HS-27A (cell line): Measurements from ENCODE around the gene APOBEC3A.
"Not testable (repeated sequence)": the region's sequence is repeated elsewhere in the genome, so short reads cannot be mapped to it uniquely, and the experiment has no call there.

ENCODE experiments used
- DNase-seq: peaks from one replicate; pipeline ENCODE4 v3.0.0-alpha.2; 2012; ENCODE audit warnings: low read depth, missing footprints

The APOBEC3A gene

GRCh38 chr22:38959590-38959989 lies 2.2 kb downstream of the APOBEC3A start:
- no peak for DNase-seq

- DNase-seq: not testable (repeated sequence)
Observed at GRCh38 chr22:38960673-38961072, 3.3 kb downstream of the APOBEC3A start.

- not testable (repeated sequence) for DNase-seq
Observed at GRCh38 chr22:38963291-38963738, 5.9 kb downstream of the APOBEC3A start.

- no peak for DNase-seq
Observed at GRCh38 chr22:38963872-38964271, 6.5 kb downstream of the APOBEC3A start.

- DNase-seq: no peak
Observed at GRCh38 chr22:38964306-38964705, 6.9 kb downstream of the APOBEC3A start.

- DNase-seq: no peak
Observed at GRCh38 chr22:38964989-38965388, 7.6 kb downstream of the APOBEC3A start.

GRCh38 chr22:38965614-38966379 lies 8.4 kb downstream of the APOBEC3A start:
- no peak for DNase-seq

- DNase-seq: no peak
Observed at GRCh38 chr22:38966380-38966702, 8.9 kb downstream of the APOBEC3A start.

GRCh38 chr22:38966942-38967341 lies 9.5 kb downstream of the APOBEC3A start:
- DNase-seq: no peak

GRCh38 chr22:38967451-38968450 lies 10.3 kb downstream of the APOBEC3A start:
- DNase-seq: no peak

GRCh38 chr22:38968801-38969200 lies 11.4 kb downstream of the APOBEC3A start:
- no peak for DNase-seq

- no peak for DNase-seq
Observed at GRCh38 chr22:38970551-38970950, 13.1 kb downstream of the APOBEC3A start.

GRCh38 chr22:38971202-38971601 lies 13.8 kb downstream of the APOBEC3A start:
- no peak for DNase-seq

GRCh38 chr22:38971791-38972190 lies 14.4 kb downstream of the APOBEC3A start:
- DNase-seq: no peak

GRCh38 chr22:38972558-38972957 lies 15.1 kb downstream of the APOBEC3A start:
- no peak for DNase-seq

GRCh38 chr22:38973289-38974169 lies 16.1 kb downstream of the APOBEC3A start:
- no peak for DNase-seq

GRCh38 chr22:38974170-38974825 lies 16.9 kb downstream of the APOBEC3A start:
- DNase-seq: no peak

- DNase-seq: no peak
Observed at GRCh38 chr22:38974826-38975175, 17.4 kb downstream of the APOBEC3A start.

GRCh38 chr22:38977289-38977688 lies 19.9 kb downstream of the APOBEC3A start:
- DNase-seq: not testable (repeated sequence)

GRCh38 chr22:38980587-38980986 lies 23.2 kb downstream of the APOBEC3A start:
- not testable (repeated sequence) for DNase-seq
